Measurements from ENCODE around the gene HCK.

- no peak for TF ChIP-seq CTCF (IDR thresholded peaks at IDR 0.05)
- TF ChIP-seq POLR2A (IDR thresholded peaks at IDR 0.05) = no peak
Measured at GRCh38 chr20:32110173-32110704, 58.2 kb downstream of the HCK start.

All from Peyer's patch (tissue), 4 donors.